Measurements from ENCODE around the gene TLE1. TPM values are rescaled to one million over a fixed set of nuclear protein-coding genes. Genes with fewer than 3 reads are reported as not detected.

The TLE1 gene
- total and polyA plus RNA-seq, 2 experiments from 2014 or later, result 100 to 117 TPM

DNA sequence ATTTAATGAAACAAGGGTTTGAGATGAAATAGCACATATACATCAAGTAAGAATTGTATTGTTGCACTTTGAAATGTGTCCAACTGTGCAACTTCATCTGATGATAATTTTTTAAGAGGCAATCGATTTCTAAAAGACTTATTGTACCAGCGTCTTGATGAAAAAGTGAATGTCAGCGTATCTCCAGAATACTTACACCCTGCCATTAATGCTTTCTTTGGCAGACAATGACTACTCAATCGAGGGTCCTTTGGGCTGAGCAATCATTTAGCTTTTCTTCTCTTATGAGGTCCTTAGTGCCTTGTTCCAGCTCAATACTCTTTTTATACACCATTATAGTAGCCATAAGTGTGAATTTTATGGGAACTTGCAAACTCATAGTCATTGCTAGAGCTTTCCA is 4.7 kb downstream of the TLE1 start:
- H3K9me3 ChIP-seq (ENCODE audit: low read depth), result no peaks in the 10 kb centered on the region
- 80% methylated on average over 4 of the region's 4 CpGs for WGBS (ENCODE audit: low lambda C conversion rate, missing lambda C conversion rate)
- peaks cover 72% of the 10 kb centered on the region for H4K20me1 ChIP-seq (ENCODE audit: insufficient read depth, poor library complexity, severe bottlenecking)
- peaks cover 94% of the 10 kb centered on the region for H3K79me2 ChIP-seq
- H3K4me1 ChIP-seq (ENCODE audit: insufficient read depth), result peaks cover 49% of the 10 kb centered on the region
- no peaks in the 10 kb centered on the region for H3K27me3 ChIP-seq
- peaks cover 5% of the 10 kb centered on the region for H3K36me3 ChIP-seq (replicated peaks; ENCODE audit: insufficient read depth, low read depth)
- TF ChIP-seq EZH2phosphoT487 (IDR thresholded peaks at IDR 0.05; ENCODE audit: low read depth, severe bottlenecking, unreplicated experiment), result no peak
- TF ChIP-seq EZH2 (IDR thresholded peaks at IDR 0.05; ENCODE audit: borderline replicate concordance), result no peak
- TF ChIP-seq, protein P1, sequence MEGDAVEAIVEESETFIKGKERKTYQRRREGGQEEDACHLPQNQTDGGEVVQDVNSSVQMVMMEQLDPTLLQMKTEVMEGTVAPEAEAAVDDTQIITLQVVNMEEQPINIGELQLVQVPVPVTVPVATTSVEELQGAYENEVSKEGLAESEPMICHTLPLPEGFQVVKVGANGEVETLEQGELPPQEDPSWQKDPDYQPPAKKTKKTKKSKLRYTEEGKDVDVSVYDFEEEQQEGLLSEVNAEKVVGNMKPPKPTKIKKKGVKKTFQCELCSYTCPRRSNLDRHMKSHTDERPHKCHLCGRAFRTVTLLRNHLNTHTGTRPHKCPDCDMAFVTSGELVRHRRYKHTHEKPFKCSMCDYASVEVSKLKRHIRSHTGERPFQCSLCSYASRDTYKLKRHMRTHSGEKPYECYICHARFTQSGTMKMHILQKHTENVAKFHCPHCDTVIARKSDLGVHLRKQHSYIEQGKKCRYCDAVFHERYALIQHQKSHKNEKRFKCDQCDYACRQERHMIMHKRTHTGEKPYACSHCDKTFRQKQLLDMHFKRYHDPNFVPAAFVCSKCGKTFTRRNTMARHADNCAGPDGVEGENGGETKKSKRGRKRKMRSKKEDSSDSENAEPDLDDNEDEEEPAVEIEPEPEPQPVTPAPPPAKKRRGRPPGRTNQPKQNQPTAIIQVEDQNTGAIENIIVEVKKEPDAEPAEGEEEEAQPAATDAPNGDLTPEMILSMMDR (IDR thresholded peaks at IDR 0.05; ENCODE audit: poor library complexity), result no peak
- H2AFZ ChIP-seq, result no peak overlapping the region
- H3K4me2 ChIP-seq, result peak overlapping the region; percentile 83
- no peaks in the 10 kb centered on the region for H3K9me2 ChIP-seq (replicated peaks; ENCODE audit: insufficient read depth)
- no peak for DNase-seq (ENCODE audit: low spot score)
- peak overlapping the region; percentile 52 for H3K4me3 ChIP-seq
- no peak overlapping the region for H3K27ac ChIP-seq

DNA sequence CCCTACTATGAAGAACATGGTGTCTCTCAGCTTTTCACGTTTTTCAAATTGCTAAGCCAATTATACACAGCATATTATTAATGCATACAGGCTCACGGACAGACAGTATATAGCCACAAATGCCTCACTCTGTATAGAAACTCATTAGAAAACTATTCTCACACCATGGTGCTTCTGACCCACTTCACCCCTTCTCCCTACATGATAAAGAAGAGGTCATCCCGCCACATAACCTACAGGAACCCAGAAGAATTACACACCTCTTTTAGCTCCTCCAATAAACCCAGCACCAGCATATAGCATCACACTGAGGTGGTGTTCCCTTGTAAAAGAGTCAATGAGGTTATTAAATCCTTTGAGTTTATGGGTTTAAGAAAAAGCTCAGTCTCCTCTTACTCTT is 5.6 kb downstream of the TLE1 start:
- H3K27me3 ChIP-seq, result no peaks in the 10 kb centered on the region
- H4K20me1 ChIP-seq (ENCODE audit: insufficient read depth, poor library complexity, severe bottlenecking), result peaks cover 82% of the 10 kb centered on the region
- TF ChIP-seq, protein P1 (IDR thresholded peaks at IDR 0.05; ENCODE audit: poor library complexity), result no peak
- TF ChIP-seq EZH2 (IDR thresholded peaks at IDR 0.05; ENCODE audit: borderline replicate concordance) (no peak), EZH2phosphoT487 (IDR thresholded peaks at IDR 0.05; ENCODE audit: low read depth, severe bottlenecking, unreplicated experiment) (no peak)
- H3K4me2 ChIP-seq, result peak overlapping the region; percentile 83
- peaks cover 49% of the 10 kb centered on the region for H3K4me1 ChIP-seq (ENCODE audit: insufficient read depth)
- no peak for DNase-seq (ENCODE audit: low spot score)
- no peak overlapping the region for H3K27ac ChIP-seq
- H3K4me3 ChIP-seq, result no peak overlapping the region
- no peaks in the 10 kb centered on the region for H3K9me3 ChIP-seq (ENCODE audit: low read depth)
- WGBS (ENCODE audit: low lambda C conversion rate, missing lambda C conversion rate), result 84% methylated on average over 3 of the region's 3 CpGs
- no peak overlapping the region for H2AFZ ChIP-seq
- no peaks in the 10 kb centered on the region for H3K9me2 ChIP-seq (replicated peaks; ENCODE audit: insufficient read depth)
- peaks cover 99% of the 10 kb centered on the region for H3K79me2 ChIP-seq
- H3K36me3 ChIP-seq (replicated peaks; ENCODE audit: insufficient read depth, low read depth), result peaks cover 5% of the 10 kb centered on the region

DNA sequence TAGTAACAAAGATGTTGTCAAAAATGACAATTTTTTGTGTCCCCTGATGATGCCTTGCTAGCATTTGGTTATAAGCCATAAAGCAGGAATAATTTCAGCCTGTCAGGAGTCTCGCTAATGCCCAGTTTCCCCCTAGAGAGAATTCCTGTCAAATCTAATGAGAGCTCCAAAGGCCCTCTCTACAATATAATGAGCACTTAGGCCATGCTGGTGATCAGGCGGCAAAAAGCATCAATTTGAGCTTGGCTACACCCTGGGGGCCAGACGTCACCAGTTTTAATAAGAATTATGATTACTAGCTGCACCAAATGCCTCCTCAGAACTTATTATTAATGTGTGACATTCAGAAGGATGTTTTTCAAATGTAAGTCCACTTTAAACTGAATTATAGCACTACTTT is 6.1 kb downstream of the TLE1 start:
- Histone ChIP-seq H3K9me2 (replicated peaks; ENCODE audit: insufficient read depth) (no peaks in the 10 kb centered on the region), H4K20me1 (ENCODE audit: insufficient read depth, poor library complexity, severe bottlenecking) (peaks cover 84% of the 10 kb centered on the region), H3K79me2 (peaks cover 99% of the 10 kb centered on the region), H3K9me3 (ENCODE audit: low read depth) (no peaks in the 10 kb centered on the region), H3K4me3 (no peak overlapping the region), H2AFZ (no peak overlapping the region), H3K27ac (no peak overlapping the region), H3K27me3 (no peaks in the 10 kb centered on the region), H3K4me1 (ENCODE audit: insufficient read depth) (peaks cover 49% of the 10 kb centered on the region), H3K4me2 (peak overlapping the region; percentile 83), H3K36me3 (replicated peaks; ENCODE audit: insufficient read depth, low read depth) (peaks cover 5% of the 10 kb centered on the region)
- TF ChIP-seq EZH2 (IDR thresholded peaks at IDR 0.05; ENCODE audit: borderline replicate concordance) (no peak), EZH2phosphoT487 (IDR thresholded peaks at IDR 0.05; ENCODE audit: low read depth, severe bottlenecking, unreplicated experiment) (no peak)
- TF ChIP-seq, protein P1 (IDR thresholded peaks at IDR 0.05; ENCODE audit: poor library complexity), result no peak
- no peak for DNase-seq (ENCODE audit: low spot score)
- 77% methylated on average over 3 of the region's 3 CpGs for whole genome bisulfite sequencing (ENCODE audit: low lambda C conversion rate, missing lambda C conversion rate)

DNA sequence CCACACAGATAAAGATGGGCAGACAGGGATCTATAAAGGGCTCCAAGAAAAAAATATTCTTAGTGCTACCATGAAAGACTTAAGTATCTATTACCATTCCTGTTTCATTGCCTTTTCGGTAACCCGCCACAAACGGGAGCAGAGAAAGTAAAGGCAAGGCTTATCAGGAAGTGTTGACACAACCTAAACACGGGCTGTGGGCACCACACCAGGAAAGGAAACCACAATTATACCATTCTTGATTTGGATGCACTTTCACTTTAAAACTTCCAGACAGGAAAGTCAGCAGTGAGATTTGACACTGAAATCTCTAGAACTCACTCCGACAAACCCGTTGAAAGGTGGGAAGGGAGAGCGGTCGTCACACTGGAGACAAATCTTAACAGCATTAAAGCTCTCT is 6.5 kb downstream of the TLE1 start:
- Histone ChIP-seq H3K79me2 (peaks cover 99% of the 10 kb centered on the region), H3K4me2 (peak overlapping the region; percentile 83), H3K4me3 (no peak overlapping the region), H3K9me2 (replicated peaks; ENCODE audit: insufficient read depth) (no peaks in the 10 kb centered on the region), H3K4me1 (ENCODE audit: insufficient read depth) (peaks cover 49% of the 10 kb centered on the region), H3K9me3 (ENCODE audit: low read depth) (no peaks in the 10 kb centered on the region), H3K27ac (peak overlapping the region; percentile 11), H4K20me1 (ENCODE audit: insufficient read depth, poor library complexity, severe bottlenecking) (peaks cover 89% of the 10 kb centered on the region), H2AFZ (no peak overlapping the region), H3K27me3 (no peaks in the 10 kb centered on the region), H3K36me3 (replicated peaks; ENCODE audit: insufficient read depth, low read depth) (peaks cover 5% of the 10 kb centered on the region)
- 44% methylated on average over 8 of the region's 8 CpGs for WGBS (ENCODE audit: low lambda C conversion rate, missing lambda C conversion rate)
- TF ChIP-seq EZH2 (IDR thresholded peaks at IDR 0.05; ENCODE audit: borderline replicate concordance) (no peak), EZH2phosphoT487 (IDR thresholded peaks at IDR 0.05; ENCODE audit: low read depth, severe bottlenecking, unreplicated experiment) (no peak)
- TF ChIP-seq, protein P1 (IDR thresholded peaks at IDR 0.05; ENCODE audit: poor library complexity), result no peak
- DNase-seq (ENCODE audit: low spot score), result no peak

Measured in hepatocyte (in vitro differentiated cells).